NCI-H345 treated with DMSO at 0.1 percent for 48 hours (cell line): ENCODE results near the gene TMEM44.
A peak's percentile ranks its signal among the peaks of the same experiment; 100 is the strongest.

Experiments
- DNase-seq: peaks from one replicate; lab custom pipeline; 2025; ENCODE audit not compliant: unreplicated experiment; lab: John Stamatoyannopoulos, UW

The TMEM44 gene

GRCh38 chr3:194633349-194634004 is at the start of gene TMEM44:
Gene TMEM44 (minus strand): TSS chr3:194633419. CDS start chr3:194633215, 204 bp downstream.
- DNase-seq: peak; percentile 71

GRCh38 chr3:194682694-194683310 is 49.6 kb upstream of the TMEM44 start:
- DNase-seq: peak; percentile 84

GRCh38 chr3:194682189-194682693 is 49.0 kb upstream of the TMEM44 start:
- DNase-seq: no peak

- no peak for DNase-seq
These were observed 47.8 kb upstream of the TMEM44 start for GRCh38 chr3:194680888-194681615.

GRCh38 chr3:194676471-194676870 is 43.3 kb upstream of the TMEM44 start:
- DNase-seq: no peak

- no peak for DNase-seq
These were observed 42.5 kb upstream of the TMEM44 start for GRCh38 chr3:194675680-194676079.

- no peak for DNase-seq
These were observed 41.9 kb upstream of the TMEM44 start for GRCh38 chr3:194675081-194675640.

- no peak for DNase-seq
These were observed 40.5 kb upstream of the TMEM44 start for GRCh38 chr3:194673761-194674160.

- DNase-seq: peak; percentile 53
These were observed 39.7 kb upstream of the TMEM44 start for GRCh38 chr3:194672876-194673275.

GRCh38 chr3:194671900-194672808 is 38.9 kb upstream of the TMEM44 start, which contains the start of gene LSG1:
Gene LSG1 (minus strand): TSS chr3:194672191. CDS start chr3:194672162, 29 bp downstream.
- peak; percentile 99 for DNase-seq

GRCh38 chr3:194671511-194671899 is 38.3 kb upstream of the TMEM44 start:
- peak; percentile 45 for DNase-seq

- DNase-seq: no peak
These were observed 34.1 kb upstream of the TMEM44 start for GRCh38 chr3:194667363-194667762.

- no peak for DNase-seq
These were observed 31.6 kb upstream of the TMEM44 start for GRCh38 chr3:194664857-194665256.

GRCh38 chr3:194661946-194662345 is 28.7 kb upstream of the TMEM44 start:
- no peak for DNase-seq

GRCh38 chr3:194661374-194661773 is 28.2 kb upstream of the TMEM44 start:
- DNase-seq: no peak

- DNase-seq: no peak
These were observed 26.6 kb upstream of the TMEM44 start for GRCh38 chr3:194659778-194660177.

- no peak for DNase-seq
These were observed 25.4 kb upstream of the TMEM44 start for GRCh38 chr3:194658477-194659242.

- DNase-seq: no peak
These were observed 24.2 kb upstream of the TMEM44 start for GRCh38 chr3:194657439-194657838.

- DNase-seq: no peak
These were observed 21.2 kb upstream of the TMEM44 start for GRCh38 chr3:194654443-194654842.

- no peak for DNase-seq
These were observed 14.5 kb upstream of the TMEM44 start for GRCh38 chr3:194647747-194648146.
